GM21528 (cell line): ENCODE data around the gene OR9A4.
"Not testable (repeated sequence)": the region's sequence is repeated elsewhere in the genome, so short reads cannot be mapped to it uniquely, and the experiment has no call there.

ENCODE experiments used
- ATAC-seq: cut with Tn5 transposase; IDR thresholded peaks from one replicate; pipeline ENCODE4 v1.9.1; 2021; ENCODE audit warnings: mild to moderate bottlenecking, moderate library complexity; ENCODE audit not compliant: unreplicated experiment, low FRiP score

Gene OR9A4

DNA sequence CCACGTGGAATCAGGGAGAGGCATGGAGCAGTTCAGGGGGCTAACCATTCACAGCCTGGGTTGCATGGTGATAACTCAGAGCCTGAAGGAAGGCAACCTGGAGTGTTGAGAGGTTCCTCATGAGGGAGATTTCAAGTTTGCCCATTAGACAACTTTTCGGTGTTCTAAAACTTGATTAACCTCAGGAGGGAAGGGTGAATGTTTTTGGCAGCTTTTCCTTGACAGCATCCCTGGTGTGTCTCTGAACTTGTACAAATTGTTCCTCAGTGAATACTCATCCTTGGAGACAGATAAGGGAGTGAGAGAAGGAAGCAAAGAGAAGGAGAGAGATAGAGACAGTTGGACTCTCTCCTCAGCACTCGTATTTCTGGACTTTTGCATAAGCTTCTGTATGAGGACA, at the start of gene OR9A4:
Gene OR9A4 (plus strand): TSS at position 301 of the 400 bp plus-strand sequence. CDS start 2,477 bp downstream, outside the sequence.
- no peak for ATAC-seq

DNA sequence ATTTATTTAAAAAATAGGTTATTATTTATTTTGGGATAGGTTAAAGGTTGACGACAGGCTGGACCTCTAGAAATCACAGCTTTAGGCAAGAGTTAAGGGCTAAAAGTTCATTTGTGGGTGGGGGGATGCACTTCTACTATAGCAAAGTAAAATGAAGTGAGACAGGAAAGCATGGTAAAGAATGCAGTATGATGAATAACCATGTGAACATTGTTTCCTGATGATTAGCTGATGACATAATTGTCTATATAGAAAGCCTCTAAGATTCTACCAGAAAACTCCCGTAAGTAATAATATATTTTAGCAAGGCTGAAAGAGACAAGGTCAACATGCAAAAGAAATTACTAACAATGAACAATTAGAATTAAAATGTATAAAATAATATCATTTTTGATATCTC, 49.2 kb upstream of the OR9A4 start:
- ATAC-seq, result no peak

DNA sequence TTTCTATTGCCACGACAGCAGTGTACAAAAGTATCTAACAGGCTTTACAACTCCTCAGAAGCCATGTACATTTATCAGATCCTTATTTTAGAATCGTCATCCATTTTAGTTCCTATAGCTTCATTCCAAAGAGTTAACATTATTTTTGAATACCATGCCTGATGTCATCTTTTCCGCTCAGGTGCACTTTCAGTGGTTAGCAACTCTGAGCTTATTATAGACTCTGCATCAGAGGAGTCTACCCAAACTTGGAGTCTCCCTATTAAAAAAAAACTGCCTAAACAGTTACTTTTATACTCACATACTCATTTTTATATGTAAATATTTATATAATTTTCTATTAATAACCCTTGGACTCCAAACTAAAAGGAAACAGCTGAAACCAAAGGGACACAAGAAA, 43.3 kb upstream of the OR9A4 start:
- ATAC-seq, result no peak

GRCh38 chr7:141874787-141875186, 41.4 kb upstream of the OR9A4 start:
- no peak for ATAC-seq

- no peak for ATAC-seq
Measured at GRCh38 chr7:141875453-141875852, 40.7 kb upstream of the OR9A4 start.

DNA sequence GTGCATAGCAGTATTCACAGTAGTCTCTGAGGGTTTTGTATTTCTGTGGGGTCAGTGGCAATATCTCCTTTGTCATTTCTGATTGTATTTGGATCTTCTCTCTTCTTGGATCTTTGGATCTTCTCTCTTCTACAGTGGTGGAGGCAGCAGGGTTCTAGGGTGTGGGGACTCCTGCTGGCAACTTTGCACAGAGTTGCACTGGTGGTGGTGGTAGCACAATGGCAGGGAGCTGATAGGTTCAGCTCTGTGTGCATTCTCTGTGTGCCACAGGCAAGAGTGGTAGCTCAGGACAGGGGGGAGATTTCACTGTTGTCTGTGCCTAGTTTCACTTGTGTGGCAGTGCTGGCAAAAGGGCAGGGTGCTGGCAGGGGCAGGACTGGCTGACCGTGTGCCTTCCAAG, 39.8 kb upstream of the OR9A4 start:
- ATAC-seq, result no peak

DNA sequence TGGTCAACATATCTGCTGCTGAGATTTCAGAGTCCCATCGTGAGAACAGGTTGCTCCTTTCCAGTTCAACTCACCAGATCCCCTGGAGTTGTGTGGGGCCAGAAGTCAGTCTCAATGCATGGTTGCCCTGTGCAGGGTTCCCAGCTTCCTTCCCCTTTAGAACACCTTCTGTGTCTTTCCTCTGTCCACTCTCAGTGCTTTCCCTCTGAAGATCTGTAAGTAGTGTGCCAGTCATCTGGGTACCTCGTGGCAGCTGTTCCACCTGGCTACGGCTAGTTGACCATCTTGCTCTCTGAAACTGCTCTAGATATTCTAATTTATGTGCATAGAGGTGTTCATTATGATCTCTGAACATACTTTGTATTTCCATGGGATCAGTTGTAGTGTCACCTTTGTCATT, 38.8 kb upstream of the OR9A4 start:
- no peak for ATAC-seq

GRCh38 chr7:141880960-141881359, 35.2 kb upstream of the OR9A4 start:
- no peak for ATAC-seq

DNA sequence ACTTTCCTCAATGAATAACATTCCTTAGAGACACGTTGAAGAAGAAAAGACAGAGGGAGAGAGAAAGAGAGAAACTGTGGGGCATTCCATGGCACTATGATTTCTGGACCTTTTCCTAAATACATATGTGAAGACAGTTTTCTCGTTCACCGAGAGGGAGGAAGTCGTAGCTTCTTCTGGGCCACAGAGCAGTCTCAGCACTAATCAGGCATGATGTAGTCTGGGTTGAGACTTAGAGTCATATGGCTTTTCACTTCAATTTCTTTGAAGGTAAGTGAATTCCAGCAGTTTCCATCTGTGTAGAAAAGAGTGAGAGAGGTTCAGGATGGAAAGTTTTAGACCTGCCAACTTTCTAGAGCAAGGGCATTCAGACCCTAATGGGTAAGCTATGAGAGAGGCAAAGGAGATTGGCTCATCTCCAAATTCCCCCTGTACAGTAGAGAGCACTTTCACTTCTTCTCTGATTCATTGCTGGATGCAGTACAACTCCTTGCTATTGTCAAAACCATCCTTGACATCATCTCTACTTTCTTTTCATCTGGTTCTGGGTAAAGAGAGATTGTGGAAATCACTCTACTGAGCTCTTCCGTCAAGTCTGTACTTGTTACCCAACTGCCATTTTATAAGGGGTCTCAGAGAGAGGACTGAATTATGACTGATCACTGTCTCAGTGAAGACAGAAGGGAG, 31.5 kb upstream of the OR9A4 start:
- no peak for ATAC-seq

GRCh38 chr7:141889321-141889720, 26.9 kb upstream of the OR9A4 start:
- no peak for ATAC-seq

GRCh38 chr7:141891336-141891735, 24.9 kb upstream of the OR9A4 start:
- ATAC-seq, result no peak

GRCh38 chr7:141899366-141899765, 16.8 kb upstream of the OR9A4 start:
- not testable (repeated sequence) for ATAC-seq

DNA sequence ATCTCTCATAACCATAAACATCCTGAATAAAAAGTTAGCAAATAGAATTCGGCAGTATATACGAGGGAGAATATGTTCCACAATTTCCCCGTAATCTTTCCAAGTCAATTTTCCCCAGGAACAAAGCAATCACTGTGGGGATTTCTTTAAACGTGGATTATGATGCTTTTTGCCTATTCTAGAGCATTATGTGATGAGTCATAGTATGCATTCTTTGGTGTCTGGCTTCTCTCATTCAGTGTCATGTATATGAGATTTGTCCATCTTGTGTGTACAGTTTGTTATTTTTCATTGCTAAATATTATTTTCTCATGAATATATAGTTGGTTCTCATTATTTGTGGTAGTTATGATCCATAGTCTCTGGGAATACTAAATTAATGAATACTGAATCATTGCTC, 9.9 kb upstream of the OR9A4 start:
- no peak for ATAC-seq

GRCh38 chr7:141911391-141911790, 4.8 kb upstream of the OR9A4 start:
- no peak for ATAC-seq

GRCh38 chr7:141915565-141915964, 634 bp upstream of the OR9A4 start:
- ATAC-seq, result no peak

GRCh38 chr7:141920281-141920680, 4.1 kb downstream of the OR9A4 start:
- no peak for ATAC-seq

DNA sequence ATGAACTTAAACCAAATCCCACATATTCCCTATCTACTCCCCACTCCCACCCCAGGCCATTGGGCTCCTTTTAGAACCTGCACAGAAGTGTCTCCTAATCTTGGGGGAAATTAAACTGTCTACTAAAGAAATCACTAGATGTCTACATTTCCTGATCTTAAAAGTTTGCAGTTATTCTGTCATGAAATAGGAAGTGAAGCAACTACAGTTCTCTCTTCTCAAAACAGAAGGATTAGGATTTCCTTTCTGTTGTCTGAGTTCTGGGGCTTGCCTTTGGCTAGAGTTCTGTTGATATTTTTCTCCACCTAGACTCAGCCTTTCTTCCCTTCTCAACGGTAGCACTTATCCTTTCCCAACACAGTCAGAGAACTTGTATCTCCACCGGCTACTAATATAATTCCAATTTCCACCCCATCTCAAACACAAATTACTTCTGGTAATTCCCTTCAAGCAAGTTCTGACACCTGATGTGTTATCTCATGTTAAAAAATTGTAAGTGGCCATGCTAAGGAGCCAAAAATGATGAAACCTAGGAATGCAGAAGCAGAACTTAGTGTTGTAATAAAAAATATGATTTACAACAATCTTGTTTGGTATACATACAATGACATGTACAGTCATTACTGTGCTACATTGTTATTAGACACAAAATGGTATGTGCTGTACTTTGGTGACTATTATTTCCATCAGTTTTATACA, 12.1 kb downstream of the OR9A4 start:
- ATAC-seq, result no peak

- ATAC-seq, result no peak
Measured at GRCh38 chr7:141928845-141929195, 12.6 kb downstream of the OR9A4 start.

- ATAC-seq, result no peak
Measured at GRCh38 chr7:141930211-141930610, 14.0 kb downstream of the OR9A4 start.

GRCh38 chr7:141941075-141941474, 24.9 kb downstream of the OR9A4 start:
- ATAC-seq, result no peak

GRCh38 chr7:141943846-141944245, 27.6 kb downstream of the OR9A4 start:
- no peak for ATAC-seq

GRCh38 chr7:141944811-141945210, 28.6 kb downstream of the OR9A4 start:
- ATAC-seq, result no peak
